Measurements from ENCODE around the gene TNFRSF4. TPM values are rescaled to one million over a fixed set of nuclear protein-coding genes. Genes with fewer than 3 reads are reported as not detected.

The TNFRSF4 gene
- total and polyA plus RNA-seq, 2 of the 8 experiments (the other 6 are each of a cell fraction or from before 2014, with no cell fraction given) = 0.06 TPM; not detected in 1

GRCh38 chr1:1231400-1232207, 17.7 kb upstream of the TNFRSF4 start, which contains the start of gene SDF4 (continued):
- no peak for TF ChIP-seq ATF2 (IDR thresholded peaks at IDR 0.05; ENCODE audit: low read length)
- peak; percentile 30 to 71; a peak in 2 of 4 replicates for TF ChIP-seq SIN3A (conservative IDR thresholded peaks at IDR 0.05 in 1 of 2, IDR thresholded peaks at IDR 0.05 in 1 of 2; ENCODE audit: low read depth in 1 of 2, low read length in 2 of 2)
- peak; percentile 60; the same call in 1 of the 2 replicates for TF ChIP-seq EGR1 (IDR thresholded peaks at IDR 0.05; ENCODE audit: borderline replicate concordance, low read depth, low read length)
- TF ChIP-seq SIRT6 (IDR thresholded peaks at IDR 0.05; ENCODE audit: low read length) = no peak
- TF ChIP-seq CHD2 (IDR thresholded peaks at IDR 0.05; ENCODE audit: low read length) = peak; percentile 43; the same call in 1 of the 2 replicates
- TF ChIP-seq HDAC2 (IDR thresholded peaks at IDR 0.05; ENCODE audit: borderline replicate concordance in 1 of 2, low read depth in 2 of 2, low read length in 2 of 2) = no peak
- no peak for TF ChIP-seq CEBPB (IDR thresholded peaks at IDR 0.05; ENCODE audit: low read depth, low read length)
- TF ChIP-seq RAD21 (IDR thresholded peaks at IDR 0.05 in 1 of 2, conservative IDR thresholded peaks at IDR 0.05 in 1 of 2; ENCODE audit: low read depth in 2 of 2, low read length in 2 of 2) = no peak
- peak; percentile 77 for TF ChIP-seq TAF1 (IDR thresholded peaks at IDR 0.05; ENCODE audit: low read depth, low read length)
- TF ChIP-seq POU5F1 (IDR thresholded peaks at IDR 0.05; ENCODE audit: low read depth, low read length) = no peak
- no peak for TF ChIP-seq CBX8 (IDR thresholded peaks at IDR 0.05; ENCODE audit: borderline replicate concordance, low read depth, low read length)
- TF ChIP-seq KDM4A (IDR thresholded peaks at IDR 0.05; ENCODE audit: low read depth, low read length, severe bottlenecking) = peak; percentile 70
- no peak for TF ChIP-seq RXRA (IDR thresholded peaks at IDR 0.05; ENCODE audit: insufficient read depth, low read depth, low read length)
- no peak for TF ChIP-seq SP2 (IDR thresholded peaks at IDR 0.05; ENCODE audit: low read length)
- no peak for TF ChIP-seq RNF2 (IDR thresholded peaks at IDR 0.05; ENCODE audit: borderline replicate concordance, low read depth, low read length, missing control alignments, poor library complexity, severe bottlenecking)
- peak; percentile 71 for TF ChIP-seq PHF8 (conservative IDR thresholded peaks at IDR 0.05; ENCODE audit: low read depth, low read length)
- peak; percentile 99 for TF ChIP-seq YY1 (IDR thresholded peaks at IDR 0.05; ENCODE audit: low read depth, low read length)
